ENCODE measurements around the gene UBR3.

DNA sequence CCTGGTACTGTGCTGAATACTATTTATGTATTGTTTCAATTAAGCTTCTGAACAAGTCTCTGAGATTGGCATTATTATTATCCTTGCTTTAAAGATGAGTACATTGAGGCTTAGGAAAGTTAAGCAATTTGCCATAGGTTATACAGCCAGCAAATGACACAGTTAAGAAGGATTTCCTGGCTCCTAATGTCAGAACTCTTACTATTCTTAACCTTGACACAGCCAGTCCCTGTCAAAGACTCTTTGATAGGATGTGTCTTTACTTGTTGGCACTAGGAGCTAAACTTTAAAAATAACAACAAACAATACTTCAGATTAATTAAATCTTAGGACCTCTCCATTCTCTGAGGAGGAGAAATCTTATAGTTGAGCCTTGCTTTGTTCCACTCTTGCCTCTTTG, 70.6 kb downstream of the UBR3 start:
- TF ChIP-seq, protein P1, sequence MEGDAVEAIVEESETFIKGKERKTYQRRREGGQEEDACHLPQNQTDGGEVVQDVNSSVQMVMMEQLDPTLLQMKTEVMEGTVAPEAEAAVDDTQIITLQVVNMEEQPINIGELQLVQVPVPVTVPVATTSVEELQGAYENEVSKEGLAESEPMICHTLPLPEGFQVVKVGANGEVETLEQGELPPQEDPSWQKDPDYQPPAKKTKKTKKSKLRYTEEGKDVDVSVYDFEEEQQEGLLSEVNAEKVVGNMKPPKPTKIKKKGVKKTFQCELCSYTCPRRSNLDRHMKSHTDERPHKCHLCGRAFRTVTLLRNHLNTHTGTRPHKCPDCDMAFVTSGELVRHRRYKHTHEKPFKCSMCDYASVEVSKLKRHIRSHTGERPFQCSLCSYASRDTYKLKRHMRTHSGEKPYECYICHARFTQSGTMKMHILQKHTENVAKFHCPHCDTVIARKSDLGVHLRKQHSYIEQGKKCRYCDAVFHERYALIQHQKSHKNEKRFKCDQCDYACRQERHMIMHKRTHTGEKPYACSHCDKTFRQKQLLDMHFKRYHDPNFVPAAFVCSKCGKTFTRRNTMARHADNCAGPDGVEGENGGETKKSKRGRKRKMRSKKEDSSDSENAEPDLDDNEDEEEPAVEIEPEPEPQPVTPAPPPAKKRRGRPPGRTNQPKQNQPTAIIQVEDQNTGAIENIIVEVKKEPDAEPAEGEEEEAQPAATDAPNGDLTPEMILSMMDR (conservative IDR thresholded peaks at IDR 0.05; ENCODE audit: low read depth, low read length): no peak
- TF ChIP-seq BHLHE40 (IDR thresholded peaks at IDR 0.05; ENCODE audit: low read depth, low read length) (no peak), POLR2A (IDR thresholded peaks at IDR 0.05; ENCODE audit: low read depth, low read length) (no peak), SMC3 (IDR thresholded peaks at IDR 0.05; ENCODE audit: low read depth, low read length) (no peak), CHD1 (IDR thresholded peaks at IDR 0.05; ENCODE audit: low read depth, low read length) (no peak), MAFK (IDR thresholded peaks at IDR 0.05; ENCODE audit: low read depth, low read length) (no peak), RFX5 (IDR thresholded peaks at IDR 0.05; ENCODE audit: low read depth, low read length) (no peak)
